SK-N-SH treated with all-trans-retinoic acid at 6 μM for 48 hours (cell line): ENCODE data around the gene ZNF578.

Experiments used
- ARNTL ChIP-seq: fragments of 450-650 bp; formaldehyde crosslinking; IDR thresholded peaks from 2 replicates; pipeline ENCODE4 v1.5.0; 2020; ENCODE audit warnings: low read depth, mild to moderate bottlenecking, moderate library complexity, borderline replicate concordance
- CSDC2 ChIP-seq: fragments of 250-450 bp; sonication (Bioruptor Pico); IDR thresholded peaks from 2 replicates; pipeline ENCODE4 v1.5.0; 2020; ENCODE audit warnings: mild to moderate bottlenecking, moderate library complexity
- ZC3H10 ChIP-seq: fragments of 250-450 bp; sonication (Bioruptor Pico); IDR thresholded peaks from 2 replicates; pipeline ENCODE4 v1.5.1; 2021; ENCODE audit warnings: mild to moderate bottlenecking, moderate library complexity

DNA sequence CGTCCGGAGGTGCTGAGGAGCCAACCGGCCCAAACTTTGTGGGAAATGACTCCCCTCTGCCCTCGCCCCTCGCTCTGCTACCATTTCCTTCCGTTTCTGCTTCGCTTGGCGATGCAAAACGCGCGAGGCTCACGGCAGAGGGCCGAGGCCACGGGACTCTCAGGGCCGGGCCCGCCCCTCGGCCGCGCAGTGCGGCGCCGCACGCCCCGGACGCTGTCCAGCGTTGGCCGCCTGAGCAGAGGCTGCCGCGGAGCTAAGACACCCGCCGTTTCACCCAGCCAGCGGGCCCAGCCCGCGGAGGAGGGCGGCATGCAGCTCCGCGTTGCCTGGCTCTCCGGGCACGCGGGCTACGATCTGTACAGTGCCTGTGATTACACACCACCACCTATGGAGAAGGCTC is 2.1 kb upstream of the ZNF578 start:
- TF ChIP-seq ZC3H10 (CRISPR knock-in tag) (no peak), ARNTL (CRISPR knock-in tag) (no peak), CSDC2 (CRISPR knock-in tag) (no peak)
